Articular chondrocyte of knee joint (primary cell): Measurements from ENCODE around the gene OOSP3. TPM values are rescaled to one million over a fixed set of nuclear protein-coding genes. Genes with fewer than 3 reads are reported as not detected.

Source experiments
- total RNA-seq: library from RNA; depleted of rRNA; stranded (reverse); fragments of >200 nt; gene quantifications from 2 replicates; pipeline ENCODE4 v1.2.3, GENCODE V29; 2012

Gene OOSP3
- total RNA-seq: not detected in 2 replicates

GRCh38 chr11:59878575-59878974 is at the start of gene OOSP3:
Gene OOSP3 (plus strand): TSS chr11:59878782. CDS start chr11:59878809, 27 bp downstream.

GRCh38 chr11:59845399-59845798 is 33.2 kb upstream of the OOSP3 start, which contains the start of gene CBLIF:
Gene CBLIF (minus strand): TSS chr11:59845499. CDS start chr11:59845453, 46 bp downstream.

GRCh38 chr11:59866397-59866796 is 12.2 kb upstream of the OOSP3 start, which contains the start of gene TCN1:
Gene TCN1 (minus strand): TSS chr11:59866487. CDS start chr11:59866470, 17 bp downstream.

GRCh38 chr11:59938132-59938531 is 59.5 kb downstream of the OOSP3 start, which contains the start of gene OOSP1:
Gene OOSP1 (plus strand): TSS chr11:59938432. CDS start chr11:59938455, 23 bp downstream.

Other genes starting within 250 kb of the OOSP3 start
- gene PATL1, start 209.7 kb upstream of the OOSP3 start, total RNA-seq: 12.4 and 19.6 TPM in 2 replicates
- gene OR10V1, start 164.9 kb upstream of the OOSP3 start, total RNA-seq: not detected in 2 replicates
- 16.8 and 19.2 TPM in 2 replicates for gene STX3, start 123.4 kb upstream of the OOSP3 start, total RNA-seq
- gene MRPL16, start 68.0 kb upstream of the OOSP3 start, total RNA-seq: 36.6 and 40.2 TPM in 2 replicates
- gene CBLIF, start 33.3 kb upstream of the OOSP3 start, total RNA-seq: not detected in 2 replicates
- not detected in 2 replicates for gene TCN1, start 12.3 kb upstream of the OOSP3 start, total RNA-seq
- not detected in 2 replicates for gene OOSP1, start 59.6 kb downstream of the OOSP3 start, total RNA-seq
- gene OOSP4A, start 85.3 kb downstream of the OOSP3 start, total RNA-seq: not detected in 2 replicates
- gene OOSP4B, start 138.4 kb downstream of the OOSP3 start, total RNA-seq: not detected in 2 replicates
- not detected in 2 replicates for gene OOSP2, start 161.6 kb downstream of the OOSP3 start, total RNA-seq
- gene MS4A3, start 177.9 kb downstream of the OOSP3 start, total RNA-seq: not detected in 2 replicates
- not detected in 2 replicates for gene MS4A2, start 209.9 kb downstream of the OOSP3 start, total RNA-seq